GM13976 (cell line): ENCODE results near the gene PTPA.

ENCODE experiments used
- DNase-seq: peaks from one replicate; pipeline ENCODE4 v3.0.0; 2012; ENCODE audit warnings: low spot score
- CTCF ChIP-seq: IDR thresholded peaks from 2 replicates; pipeline ENCODE4 v1.5.1; 2012; ENCODE audit warnings: borderline replicate concordance, mild to moderate bottlenecking; ENCODE audit not compliant: insufficient read depth; ENCODE audit errors: extremely low read depth, missing control alignments, control extremely low read depth
- in situ Hi-C: fragments of 300-500 bp; cut with MboI; formaldehyde crosslinking; loops from one replicate; pipeline ENCODE4 v1.12.0; 2022; ENCODE audit warnings: low sequenced_read_pairs, mixed read lengths, inconsistent platforms; ENCODE audit not compliant: unreplicated experiment

The PTPA gene

GRCh38 chr9:129178568-129179382 is 67.6 kb downstream of the PTPA start:
- in situ Hi-C loops, result no loop called here
- no peak for DNase-seq
- TF ChIP-seq CTCF, result no peak

- DNase-seq, result no peak
- in situ Hi-C loops, result no loop called here
- TF ChIP-seq CTCF, result no peak
Measured at GRCh38 chr9:129181246-129181645, 70.0 kb downstream of the PTPA start.

GRCh38 chr9:129182122-129182521 is 70.9 kb downstream of the PTPA start:
- no peak for DNase-seq
- TF ChIP-seq CTCF, result no peak
- in situ Hi-C loops, result no loop called here

- peak; percentile 15 for TF ChIP-seq CTCF
- in situ Hi-C loops, result no loop called here
- no peak for DNase-seq
Measured at GRCh38 chr9:129182625-129183494, 71.6 kb downstream of the PTPA start.

GRCh38 chr9:129183495-129184218 is 72.4 kb downstream of the PTPA start:
- in situ Hi-C loops, result no loop called here
- no peak for TF ChIP-seq CTCF
- DNase-seq, result no peak

- TF ChIP-seq CTCF, result no peak
- no peak for DNase-seq
- in situ Hi-C loops, result no loop called here
Measured at GRCh38 chr9:129184219-129184524, 73.0 kb downstream of the PTPA start.
